ENCODE results near the gene VAC14. TPM values are rescaled to one million over a fixed set of nuclear protein-coding genes. Genes with fewer than 3 reads are reported as not detected.

The VAC14 gene
- total RNA-seq, 4 donors from 2014 or later = 18.6 to 32.2 (median 25.9) TPM

DNA sequence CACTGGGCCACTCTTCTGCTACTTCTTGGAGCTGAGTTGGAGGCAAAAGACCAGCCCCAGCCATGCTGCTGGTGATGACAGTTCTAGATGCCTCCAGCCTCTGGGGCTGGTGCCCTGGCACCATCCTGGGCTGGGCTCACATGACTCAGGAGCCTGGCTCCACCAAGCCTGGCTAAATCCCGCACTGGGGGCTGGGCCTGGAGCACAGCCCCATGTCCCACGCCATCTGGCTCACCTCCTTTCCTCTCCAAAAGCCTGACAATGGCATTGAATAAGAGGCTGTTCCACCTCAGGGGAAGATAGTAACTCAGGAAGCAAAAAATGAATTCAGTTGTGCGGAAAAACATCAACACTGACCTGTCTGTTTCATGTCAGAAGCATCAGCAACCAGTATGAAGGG is 70.0 kb downstream of the VAC14 start:
- 71 to 80% methylated on average over 1 to 3 of the region's 3 CpGs for WGBS, 2 donors

DNA sequence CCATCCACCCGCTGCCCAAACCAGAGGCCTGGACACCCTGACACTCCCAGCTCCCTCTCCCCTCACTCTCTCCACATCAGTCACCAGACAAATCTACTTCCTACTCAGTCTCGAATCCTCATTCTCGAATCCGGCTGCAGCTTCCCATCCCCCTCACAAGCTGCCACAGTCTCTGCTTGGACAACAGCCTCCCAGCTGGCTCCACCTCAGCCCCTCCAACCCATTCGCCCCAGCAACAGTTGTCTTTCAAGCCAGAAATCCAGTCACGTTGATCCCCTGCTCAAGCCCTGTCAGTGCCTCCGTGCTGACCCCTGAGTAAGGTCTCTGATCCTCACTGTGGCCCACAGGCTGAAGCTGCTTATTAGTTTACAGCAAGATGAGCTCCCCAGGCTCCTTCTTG is 70.9 kb downstream of the VAC14 start:
- peaks cover 16 to 50% (median 26%) of the 10 kb centered on the region in 3 donors for H3K4me1 ChIP-seq
- no peak for DNase-seq
- H3K27me3 ChIP-seq = no peaks in the 10 kb centered on the region
- H3K27ac ChIP-seq = peak overlapping the region in 1 of 4 donors; percentile 2
- H3K9me3 ChIP-seq = no peaks in the 10 kb centered on the region
- WGBS, 2 donors = 86 to 89% methylated on average over 7 of the region's 7 CpGs
- peaks cover 0 to 50% (median 5%) of the 10 kb centered on the region in 3 donors for H3K36me3 ChIP-seq
- H3K4me3 ChIP-seq = no peak overlapping the region
- intact Hi-C loops (cut with DNase I) = no loop called here
- no peak for TF ChIP-seq POLR2A (IDR thresholded peaks at IDR 0.05)
- TF ChIP-seq, protein P1, sequence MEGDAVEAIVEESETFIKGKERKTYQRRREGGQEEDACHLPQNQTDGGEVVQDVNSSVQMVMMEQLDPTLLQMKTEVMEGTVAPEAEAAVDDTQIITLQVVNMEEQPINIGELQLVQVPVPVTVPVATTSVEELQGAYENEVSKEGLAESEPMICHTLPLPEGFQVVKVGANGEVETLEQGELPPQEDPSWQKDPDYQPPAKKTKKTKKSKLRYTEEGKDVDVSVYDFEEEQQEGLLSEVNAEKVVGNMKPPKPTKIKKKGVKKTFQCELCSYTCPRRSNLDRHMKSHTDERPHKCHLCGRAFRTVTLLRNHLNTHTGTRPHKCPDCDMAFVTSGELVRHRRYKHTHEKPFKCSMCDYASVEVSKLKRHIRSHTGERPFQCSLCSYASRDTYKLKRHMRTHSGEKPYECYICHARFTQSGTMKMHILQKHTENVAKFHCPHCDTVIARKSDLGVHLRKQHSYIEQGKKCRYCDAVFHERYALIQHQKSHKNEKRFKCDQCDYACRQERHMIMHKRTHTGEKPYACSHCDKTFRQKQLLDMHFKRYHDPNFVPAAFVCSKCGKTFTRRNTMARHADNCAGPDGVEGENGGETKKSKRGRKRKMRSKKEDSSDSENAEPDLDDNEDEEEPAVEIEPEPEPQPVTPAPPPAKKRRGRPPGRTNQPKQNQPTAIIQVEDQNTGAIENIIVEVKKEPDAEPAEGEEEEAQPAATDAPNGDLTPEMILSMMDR (IDR thresholded peaks at IDR 0.05) = no peak

More for the DNA sequence above, 70.0 kb downstream of the VAC14 start:
- Histone ChIP-seq H3K27ac (no peak overlapping the region), H3K27me3 (no peaks in the 10 kb centered on the region), H3K36me3 (peaks cover 0 to 51% (median 5%) of the 10 kb centered on the region in 3 donors), H3K4me3 (no peak overlapping the region), H3K4me1 (peaks cover 9 to 50% (median 21%) of the 10 kb centered on the region in 3 donors), H3K9me3 (no peaks in the 10 kb centered on the region)
- TF ChIP-seq POLR2A (IDR thresholded peaks at IDR 0.05) = no peak
- TF ChIP-seq, protein P1 (IDR thresholded peaks at IDR 0.05) = no peak
- DNase-seq = no peak
- intact Hi-C loops (cut with DNase I) = no loop called here

DNA sequence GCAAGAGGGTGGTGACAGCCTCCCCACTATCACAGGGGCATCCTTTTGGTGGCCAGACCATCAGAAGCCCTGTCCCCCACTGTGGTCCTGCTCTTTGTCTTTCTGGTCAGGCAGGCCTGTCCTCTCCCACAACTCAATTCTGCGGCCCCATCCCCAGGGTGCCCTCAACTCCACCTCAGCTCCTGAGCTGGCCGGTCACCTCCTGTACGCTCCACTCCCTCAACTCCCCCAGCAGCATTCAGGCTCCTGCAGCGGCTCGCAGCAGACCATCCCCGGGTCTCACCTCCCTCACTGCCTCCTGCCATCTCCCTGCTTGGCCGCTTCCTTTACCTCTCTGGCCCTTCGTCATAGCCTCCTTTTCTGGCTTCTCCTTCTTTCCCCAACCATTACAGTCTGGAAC is 71.7 kb downstream of the VAC14 start:
- H3K36me3 ChIP-seq = peaks cover 0 to 49% (median 5%) of the 10 kb centered on the region in 3 donors
- no peak overlapping the region for H3K4me3 ChIP-seq
- no peak overlapping the region for H3K27ac ChIP-seq
- H3K4me1 ChIP-seq = peaks cover 16 to 54% (median 30%) of the 10 kb centered on the region in 3 donors
- 97 to 98% methylated on average over 8 of the region's 8 CpGs for WGBS, 2 donors
- TF ChIP-seq, protein P1 (IDR thresholded peaks at IDR 0.05) = no peak
- TF ChIP-seq POLR2A (IDR thresholded peaks at IDR 0.05) = no peak
- H3K9me3 ChIP-seq = no peaks in the 10 kb centered on the region
- intact Hi-C loops (cut with DNase I) = no loop called here
- no peak for DNase-seq
- H3K27me3 ChIP-seq = no peaks in the 10 kb centered on the region

DNA sequence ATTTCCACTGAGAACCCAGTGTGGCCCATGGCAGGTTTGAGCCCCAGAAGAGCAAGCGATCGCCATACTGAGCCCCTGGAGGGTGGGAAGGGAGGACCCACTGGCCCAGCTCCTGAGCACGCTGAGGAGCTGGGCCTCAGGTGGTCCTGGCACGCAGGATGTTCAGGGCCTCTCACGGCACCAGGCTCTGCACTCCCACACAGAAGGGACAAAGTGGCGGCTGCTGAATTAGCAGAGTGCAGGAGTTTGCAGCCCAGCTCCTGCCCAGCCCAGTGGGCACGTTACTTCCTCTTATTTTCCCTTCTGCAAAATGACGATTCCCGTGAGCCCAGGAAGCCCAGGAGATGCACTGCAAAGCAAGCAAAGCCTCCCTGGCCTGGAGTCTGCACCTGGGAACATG is 72.8 kb downstream of the VAC14 start:
- H3K9me3 ChIP-seq = no peaks in the 10 kb centered on the region
- H3K27me3 ChIP-seq = no peaks in the 10 kb centered on the region
- peaks cover 16 to 58% (median 30%) of the 10 kb centered on the region in 3 donors for H3K4me1 ChIP-seq
- no peak for DNase-seq
- 77% methylated on average over 3 of the region's 9 CpGs; no CpG with 5 or more reads in 1 of the 2 donors for WGBS, 2 donors
- intact Hi-C loops (cut with DNase I) = no loop called here
- H3K4me3 ChIP-seq = no peak overlapping the region
- H3K27ac ChIP-seq = peak overlapping the region in 1 of 4 donors; percentile 74
- TF ChIP-seq, protein P1 (IDR thresholded peaks at IDR 0.05) = no peak
- peaks cover 0 to 58% (median 5%) of the 10 kb centered on the region in 3 donors for H3K36me3 ChIP-seq

DNA sequence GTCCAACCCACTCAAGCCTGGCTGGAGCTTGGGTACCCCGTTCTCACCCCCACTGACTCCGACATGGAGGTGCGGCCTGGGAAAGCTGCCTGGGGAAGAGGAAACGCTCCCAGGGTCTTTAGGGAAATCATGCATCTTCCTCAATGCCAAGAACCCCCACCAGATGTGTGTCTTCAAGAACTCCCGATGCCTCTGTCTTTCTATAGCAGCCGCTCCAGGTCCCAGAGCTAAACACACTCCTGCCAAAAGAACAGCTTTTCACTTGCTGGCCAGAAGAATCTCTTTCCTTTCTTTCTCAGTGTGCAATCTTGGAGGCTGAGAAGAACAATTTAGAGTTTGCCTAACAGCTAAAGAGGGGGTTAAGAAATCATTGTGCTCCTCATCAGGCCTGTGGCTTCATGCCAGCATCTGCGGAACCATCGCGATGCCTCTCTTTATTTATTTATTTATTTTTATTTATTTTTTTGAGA is 74.0 kb downstream of the VAC14 start:
- no peak for DNase-seq
- WGBS, 2 donors = 72 to 74% methylated on average over 7 to 8 of the region's 9 CpGs
- Histone ChIP-seq H3K9me3 (no peaks in the 10 kb centered on the region), H3K4me3 (no peak overlapping the region), H3K4me1 (peaks cover 16 to 58% (median 30%) of the 10 kb centered on the region in 3 donors), H3K36me3 (peaks cover 0 to 70% (median 5%) of the 10 kb centered on the region in 3 donors), H3K27ac (peak overlapping the region; percentile 72 to 90 (median 80)), H3K27me3 (no peaks in the 10 kb centered on the region)
- TF ChIP-seq, protein P1 (IDR thresholded peaks at IDR 0.05) = no peak
- no peak for TF ChIP-seq POLR2A (IDR thresholded peaks at IDR 0.05)
- intact Hi-C loops (cut with DNase I) = no loop called here

Data from esophagus squamous epithelium (tissue), 5 donors.